Colonic mucosa (tissue), 4 donors: Measurements from ENCODE around the gene VPS13A. TPM values are rescaled to one million over a fixed set of nuclear protein-coding genes. Genes with fewer than 3 reads are reported as not detected.

Experiments used
- DNase-seq: peaks from one replicate; pipeline ENCODE4 v3.0.0-alpha.2; 2020
- H3K27ac ChIP-seq: fragments of 200-600 bp; one replicate; pipeline ENCODE4 v1.8.0; 2021
- H3K27me3 ChIP-seq: fragments of 200-600 bp; one replicate; pipeline ENCODE4 v1.8.0; 2021
- H3K36me3 ChIP-seq: fragments of 200-600 bp; one replicate; pipeline ENCODE4 v1.8.0; 2021
- H3K4me1 ChIP-seq: fragments of 200-600 bp; one replicate; pipeline ENCODE4 v1.8.0; 2021; ENCODE audit warnings: mild to moderate bottlenecking
- H3K4me3 ChIP-seq: fragments of 200-600 bp; one replicate; pipeline ENCODE4 v1.8.0; 2021
- H3K9ac ChIP-seq, 2 donors: one replicate each; pipeline ENCODE4 v1.7.0; 2013; ENCODE audit warnings: control low read depth in 2 of 2, low read depth in 2 of 2, low read length in 2 of 2
- H3K9me3 ChIP-seq: fragments of 200-600 bp; one replicate; pipeline ENCODE4 v1.8.0; 2021
- intact Hi-C: fragments of 100-400 bp; cut with DNase I; formaldehyde crosslinking; loops from one replicate; pipeline ENCODE4 v1.14.1; 2022
- total RNA-seq, 2 donors: library from RNA; stranded (reverse); fragmentation: NEBNext Ultra II Directional in 1 of 2; extraction: Animal tissue kit (Norgen Biotek cat#: 25700) in 1 of 2; gene quantifications; one replicate each; pipeline ENCODE4 v1.2.1, GENCODE V29; 2021
- TF ChIP-seq, protein P1 (sequence below): fragments of 200-600 bp; IDR thresholded peaks from one replicate; pipeline ENCODE4 v1.8.0; 2022; ENCODE audit warnings: antibody characterized with exemption, mild to moderate bottlenecking
- donor health status: healthy.
- donor health status: DM: no; HTN: no; CAD: no.
- donor health status: DM: no; HTN: no; CAD: no.

VPS13A gene
- total RNA-seq, 2 donors from 2014 or later = 31.8 to 45.2 TPM

- TF ChIP-seq, protein P1, sequence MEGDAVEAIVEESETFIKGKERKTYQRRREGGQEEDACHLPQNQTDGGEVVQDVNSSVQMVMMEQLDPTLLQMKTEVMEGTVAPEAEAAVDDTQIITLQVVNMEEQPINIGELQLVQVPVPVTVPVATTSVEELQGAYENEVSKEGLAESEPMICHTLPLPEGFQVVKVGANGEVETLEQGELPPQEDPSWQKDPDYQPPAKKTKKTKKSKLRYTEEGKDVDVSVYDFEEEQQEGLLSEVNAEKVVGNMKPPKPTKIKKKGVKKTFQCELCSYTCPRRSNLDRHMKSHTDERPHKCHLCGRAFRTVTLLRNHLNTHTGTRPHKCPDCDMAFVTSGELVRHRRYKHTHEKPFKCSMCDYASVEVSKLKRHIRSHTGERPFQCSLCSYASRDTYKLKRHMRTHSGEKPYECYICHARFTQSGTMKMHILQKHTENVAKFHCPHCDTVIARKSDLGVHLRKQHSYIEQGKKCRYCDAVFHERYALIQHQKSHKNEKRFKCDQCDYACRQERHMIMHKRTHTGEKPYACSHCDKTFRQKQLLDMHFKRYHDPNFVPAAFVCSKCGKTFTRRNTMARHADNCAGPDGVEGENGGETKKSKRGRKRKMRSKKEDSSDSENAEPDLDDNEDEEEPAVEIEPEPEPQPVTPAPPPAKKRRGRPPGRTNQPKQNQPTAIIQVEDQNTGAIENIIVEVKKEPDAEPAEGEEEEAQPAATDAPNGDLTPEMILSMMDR = no peak
- no peak for DNase-seq
- H3K9me3 ChIP-seq = no peaks in the 10 kb centered on the region
- H3K9ac ChIP-seq = no peak overlapping the region
- H3K36me3 ChIP-seq = no peaks in the 10 kb centered on the region
- H3K27ac ChIP-seq = no peak overlapping the region
- intact Hi-C loops = no loop called here
- H3K4me3 ChIP-seq = no peak overlapping the region
- no peaks in the 10 kb centered on the region for H3K4me1 ChIP-seq
- no peaks in the 10 kb centered on the region for H3K27me3 ChIP-seq
Measured at GRCh38 chr9:77447646-77448045, 270.3 kb downstream of the VPS13A start.

- no peak overlapping the region for H3K27ac ChIP-seq
- H3K9ac ChIP-seq = no peak overlapping the region
- H3K9me3 ChIP-seq = no peaks in the 10 kb centered on the region
- DNase-seq = no peak
- no peaks in the 10 kb centered on the region for H3K36me3 ChIP-seq
- no peaks in the 10 kb centered on the region for H3K27me3 ChIP-seq
- no peak overlapping the region for H3K4me3 ChIP-seq
- intact Hi-C loops = loop anchor here (10.0 kb wide), 2 partner anchors 305 to 585 kb away; partner anchors contain the start of gene GNAQ
- no peaks in the 10 kb centered on the region for H3K4me1 ChIP-seq
- TF ChIP-seq, protein P1 = no peak
Measured at GRCh38 chr9:77449240-77450084, 272.1 kb downstream of the VPS13A start.

- intact Hi-C loops = loop anchor here (10.0 kb wide), 2 partner anchors 305 to 585 kb away; partner anchors contain the start of gene GNAQ
- Histone ChIP-seq H3K9ac (no peak overlapping the region), H3K9me3 (no peaks in the 10 kb centered on the region), H3K36me3 (no peaks in the 10 kb centered on the region), H3K27me3 (no peaks in the 10 kb centered on the region), H3K27ac (no peak overlapping the region), H3K4me1 (no peaks in the 10 kb centered on the region), H3K4me3 (no peak overlapping the region)
- DNase-seq = no peak
- TF ChIP-seq, protein P1 = no peak
Measured at GRCh38 chr9:77450085-77450475, 272.7 kb downstream of the VPS13A start.

GRCh38 chr9:77451507-77451906, 274.2 kb downstream of the VPS13A start:
- H3K27me3 ChIP-seq = no peaks in the 10 kb centered on the region
- intact Hi-C loops = loop anchor here (10.0 kb wide), 2 partner anchors 303 to 583 kb away; partner anchors contain the start of gene GNAQ
- no peaks in the 10 kb centered on the region for H3K36me3 ChIP-seq
- H3K9ac ChIP-seq = no peak overlapping the region
- TF ChIP-seq, protein P1 = no peak
- DNase-seq = no peak
- H3K4me3 ChIP-seq = no peak overlapping the region
- H3K4me1 ChIP-seq = no peaks in the 10 kb centered on the region
- no peak overlapping the region for H3K27ac ChIP-seq
- no peaks in the 10 kb centered on the region for H3K9me3 ChIP-seq

GRCh38 chr9:77453825-77454647, 276.7 kb downstream of the VPS13A start:
- Histone ChIP-seq H3K27ac (no peak overlapping the region), H3K4me3 (no peak overlapping the region)
- no peak for DNase-seq

More at GRCh38 chr9:77453825-77454647, 276.7 kb downstream of the VPS13A start:
- TF ChIP-seq, protein P1 = no peak
- H3K27me3 ChIP-seq = no peaks in the 10 kb centered on the region
- H3K4me1 ChIP-seq = no peaks in the 10 kb centered on the region
- H3K9me3 ChIP-seq = no peaks in the 10 kb centered on the region
- no peak overlapping the region for H3K9ac ChIP-seq
- H3K36me3 ChIP-seq = no peaks in the 10 kb centered on the region
- intact Hi-C loops = loop anchor here (10.0 kb wide), 2 partner anchors 301 to 581 kb away; partner anchors contain the start of gene GNAQ
